GM12873 (cell line): ENCODE results near the gene KIAA1191.
A peak's percentile ranks its signal among the peaks of the same experiment; 100 is the strongest.

Experiments used
- TF ChIP-seq, protein P1 (sequence below): IDR thresholded peaks from 2 replicates; pipeline ENCODE4 v1.5.1; 2012; ENCODE audit warnings: low read depth, mild to moderate bottlenecking, moderate library complexity, low read length, control low read depth; ENCODE audit not compliant: insufficient read depth; ENCODE audit errors: missing control alignments

Gene KIAA1191

GRCh38 chr5:176361437-176362232 is at the start of gene KIAA1191:
Gene KIAA1191 (minus strand): TSS chr5:176361764. CDS start chr5:176359508, 2,256 bp downstream.
- TF ChIP-seq, protein P1, sequence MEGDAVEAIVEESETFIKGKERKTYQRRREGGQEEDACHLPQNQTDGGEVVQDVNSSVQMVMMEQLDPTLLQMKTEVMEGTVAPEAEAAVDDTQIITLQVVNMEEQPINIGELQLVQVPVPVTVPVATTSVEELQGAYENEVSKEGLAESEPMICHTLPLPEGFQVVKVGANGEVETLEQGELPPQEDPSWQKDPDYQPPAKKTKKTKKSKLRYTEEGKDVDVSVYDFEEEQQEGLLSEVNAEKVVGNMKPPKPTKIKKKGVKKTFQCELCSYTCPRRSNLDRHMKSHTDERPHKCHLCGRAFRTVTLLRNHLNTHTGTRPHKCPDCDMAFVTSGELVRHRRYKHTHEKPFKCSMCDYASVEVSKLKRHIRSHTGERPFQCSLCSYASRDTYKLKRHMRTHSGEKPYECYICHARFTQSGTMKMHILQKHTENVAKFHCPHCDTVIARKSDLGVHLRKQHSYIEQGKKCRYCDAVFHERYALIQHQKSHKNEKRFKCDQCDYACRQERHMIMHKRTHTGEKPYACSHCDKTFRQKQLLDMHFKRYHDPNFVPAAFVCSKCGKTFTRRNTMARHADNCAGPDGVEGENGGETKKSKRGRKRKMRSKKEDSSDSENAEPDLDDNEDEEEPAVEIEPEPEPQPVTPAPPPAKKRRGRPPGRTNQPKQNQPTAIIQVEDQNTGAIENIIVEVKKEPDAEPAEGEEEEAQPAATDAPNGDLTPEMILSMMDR: peak; percentile 25

GRCh38 chr5:176410486-176411180 is 49.1 kb upstream of the KIAA1191 start:
- TF ChIP-seq, protein P1: no peak

DNA sequence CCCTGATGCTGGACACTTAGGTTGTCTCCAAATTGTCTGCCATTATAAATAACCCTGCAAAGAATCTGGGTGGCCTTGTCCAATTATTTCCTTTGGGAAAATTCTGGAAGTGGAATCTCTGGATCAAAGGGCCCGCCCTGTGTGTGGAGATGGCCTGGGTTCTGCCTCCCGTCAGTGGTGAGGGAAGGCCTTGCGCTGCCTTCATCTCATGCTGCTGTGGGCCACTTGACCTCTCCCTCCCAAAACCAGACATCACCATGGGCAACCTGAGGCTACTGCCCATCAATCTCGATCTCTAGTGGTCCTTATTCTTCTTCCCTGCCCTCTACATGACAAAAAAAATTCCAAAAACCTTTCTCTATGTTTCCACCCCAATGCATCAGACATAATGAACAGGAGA is 48.2 kb upstream of the KIAA1191 start:
- TF ChIP-seq, protein P1: no peak

DNA sequence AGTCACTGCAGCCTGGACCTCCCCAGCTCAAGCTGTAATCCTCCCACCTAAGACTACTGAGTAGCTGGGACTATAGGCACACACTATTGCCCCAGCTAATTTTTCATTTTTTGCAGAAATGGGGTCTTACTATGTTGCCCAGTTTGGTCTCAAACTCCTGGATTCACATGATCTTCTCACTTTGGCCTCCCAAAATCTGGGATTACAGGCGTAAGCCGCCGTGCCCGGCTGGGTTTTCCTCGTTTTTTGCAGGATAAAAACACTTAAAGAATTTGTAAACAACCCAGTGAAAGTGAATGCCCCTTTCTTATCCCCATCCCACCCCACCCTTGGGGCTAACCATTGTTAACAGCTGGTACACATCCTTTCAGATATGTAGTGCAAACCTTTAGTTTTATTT is 47.0 kb upstream of the KIAA1191 start:
- TF ChIP-seq, protein P1: no peak

- TF ChIP-seq, protein P1: no peak
Observed at GRCh38 chr5:176407456-176408251, 46.1 kb upstream of the KIAA1191 start.

DNA sequence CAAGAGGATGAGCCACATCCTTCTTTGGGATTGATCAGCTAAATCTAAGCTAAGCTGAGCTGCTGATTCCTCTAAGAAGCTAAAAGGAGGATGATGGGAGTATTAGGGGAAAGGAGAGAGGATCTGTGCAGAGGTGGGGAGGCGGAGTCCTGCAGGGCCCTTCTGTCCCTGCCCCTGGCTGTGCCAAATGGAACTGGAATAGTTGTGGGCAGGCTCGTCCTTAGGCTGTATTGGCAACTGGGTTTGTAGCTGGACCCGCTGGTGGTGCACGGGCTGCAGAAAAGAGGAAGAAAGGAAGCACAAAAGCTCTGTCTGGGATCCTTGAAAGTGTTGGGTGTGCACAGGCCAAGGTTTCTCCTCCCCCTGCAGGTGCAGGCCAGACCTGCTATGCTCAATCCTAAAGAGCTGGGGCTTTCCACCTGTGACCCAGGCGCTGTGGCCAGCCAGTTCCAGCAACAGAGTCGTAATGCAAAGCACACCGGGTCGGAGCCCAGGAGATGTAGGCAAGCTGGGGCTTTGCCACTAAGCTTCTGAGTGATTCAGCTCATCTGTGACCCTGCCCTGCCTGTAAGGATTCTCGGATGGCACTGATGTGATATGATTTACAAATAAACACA is 45.0 kb upstream of the KIAA1191 start:
- TF ChIP-seq, protein P1: no peak
